Measurements from ENCODE around the gene TM7SF2. TPM values are rescaled to one million over a fixed set of nuclear protein-coding genes. Genes with fewer than 3 reads are reported as not detected.

The TM7SF2 gene
- total RNA-seq, 1 experiment from 2014 or later, result 45.2 TPM

DNA sequence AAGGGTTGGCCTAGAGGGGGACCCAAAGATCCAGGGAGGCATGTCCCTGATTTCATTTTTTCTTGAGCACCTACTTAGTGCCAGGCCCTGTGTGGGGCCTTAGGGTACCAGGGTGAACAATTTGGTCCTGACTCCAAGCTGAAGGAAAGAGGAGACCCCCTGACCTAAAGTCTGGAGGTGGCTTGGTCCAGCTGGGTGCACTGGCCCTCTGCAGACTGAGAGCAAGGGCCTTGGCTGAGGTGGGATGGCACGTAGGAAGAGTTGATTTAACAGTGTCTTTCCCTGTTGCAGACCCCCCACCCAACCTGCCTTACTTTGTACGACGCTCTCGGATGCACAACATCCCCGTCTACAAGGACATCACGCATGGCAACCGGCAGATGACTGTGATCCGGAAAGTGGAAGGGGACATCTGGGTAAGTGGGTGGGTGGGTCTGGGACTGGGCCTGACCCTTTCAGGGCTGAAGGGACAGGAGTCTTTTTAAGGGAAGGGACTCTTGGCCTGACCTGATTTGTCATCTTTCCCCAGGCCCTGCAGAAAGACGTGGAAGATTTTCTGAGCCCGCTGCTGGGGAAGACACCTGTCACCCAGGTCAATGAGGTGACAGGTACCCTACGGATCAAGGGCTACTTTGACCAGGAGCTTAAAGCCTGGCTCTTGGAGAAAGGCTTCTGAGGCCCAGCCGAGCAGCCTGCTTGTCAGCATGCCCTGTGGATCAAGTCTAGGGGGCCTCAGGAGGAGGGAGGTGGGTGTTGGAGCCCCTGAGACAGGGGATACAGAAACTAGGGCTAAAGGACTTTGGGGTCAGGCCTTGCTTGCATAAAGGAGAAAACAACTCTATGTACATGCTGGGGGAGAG, 13.8 kb downstream of the TM7SF2 start:
- DNase-seq, result no peak
- H3K36me3 ChIP-seq (replicated peaks; ENCODE audit: control insufficient read depth, insufficient read depth, low read length), result peaks cover 46% of the 10 kb centered on the region
- no peaks in the 10 kb centered on the region for H3K27me3 ChIP-seq (ENCODE audit: control insufficient read depth, insufficient read depth, low read length)
- no peak overlapping the region for H3K4me3 ChIP-seq (ENCODE audit: insufficient read depth, low read depth, low read length)

GRCh38 chr11:65126624-65127274, 15.1 kb downstream of the TM7SF2 start:
- peak; percentile 26 for DNase-seq
- H3K4me3 ChIP-seq (ENCODE audit: insufficient read depth, low read depth, low read length), result no peak overlapping the region
- H3K27me3 ChIP-seq (ENCODE audit: control insufficient read depth, insufficient read depth, low read length), result no peaks in the 10 kb centered on the region
- H3K36me3 ChIP-seq (replicated peaks; ENCODE audit: control insufficient read depth, insufficient read depth, low read length), result peaks cover 46% of the 10 kb centered on the region

DNA sequence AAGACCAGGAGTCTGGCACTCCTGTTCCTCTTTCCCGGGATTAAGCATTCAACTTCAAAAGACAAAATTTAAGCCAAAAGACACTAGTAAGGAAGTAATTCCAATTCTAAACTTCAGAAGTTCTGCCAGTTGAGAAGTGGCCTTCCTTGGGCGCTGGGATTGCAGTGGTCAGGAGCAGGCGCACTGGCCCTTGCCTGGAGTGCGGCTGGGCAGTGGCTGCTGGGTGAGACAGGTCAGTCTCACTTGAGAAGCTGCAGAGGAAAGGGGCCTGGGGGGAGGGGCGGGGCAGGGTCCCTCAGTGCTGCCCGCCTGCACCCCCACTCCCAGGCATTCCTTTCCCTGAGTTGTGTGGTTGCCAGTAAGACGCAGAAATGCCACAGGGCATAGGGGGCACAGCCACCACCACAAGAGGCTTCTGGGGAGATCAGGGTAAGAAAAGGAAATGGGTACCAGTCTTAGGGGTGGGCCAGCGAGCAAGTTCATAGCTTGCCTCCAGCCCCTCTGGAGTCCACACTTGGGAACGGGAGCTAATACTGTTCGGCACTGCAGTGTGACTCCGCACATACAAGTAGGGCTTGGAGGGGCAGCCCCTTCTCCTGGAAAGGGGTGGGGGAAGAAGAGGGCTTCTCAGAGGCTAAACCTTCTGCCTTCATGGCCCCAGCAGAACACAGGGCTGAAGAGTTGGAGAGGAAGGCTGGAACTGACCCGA, 16.0 kb downstream of the TM7SF2 start:
- DNase-seq, result peak; percentile 38
- Histone ChIP-seq H3K27me3 (ENCODE audit: control insufficient read depth, insufficient read depth, low read length) (no peaks in the 10 kb centered on the region), H3K36me3 (replicated peaks; ENCODE audit: control insufficient read depth, insufficient read depth, low read length) (peaks cover 52% of the 10 kb centered on the region), H3K4me3 (ENCODE audit: insufficient read depth, low read depth, low read length) (no peak overlapping the region)

- Histone ChIP-seq H3K4me3 (ENCODE audit: insufficient read depth, low read depth, low read length) (no peak overlapping the region), H3K36me3 (replicated peaks; ENCODE audit: control insufficient read depth, insufficient read depth, low read length) (peaks cover 56% of the 10 kb centered on the region), H3K27me3 (ENCODE audit: control insufficient read depth, insufficient read depth, low read length) (no peaks in the 10 kb centered on the region)
- DNase-seq, result peak; percentile 28
These were observed 16.8 kb downstream of the TM7SF2 start for GRCh38 chr11:65128182-65129145.

GRCh38 chr11:65129649-65130441, 18.2 kb downstream of the TM7SF2 start:
- H3K4me3 ChIP-seq (ENCODE audit: insufficient read depth, low read depth, low read length), result no peak overlapping the region
- peaks cover 50% of the 10 kb centered on the region for H3K36me3 ChIP-seq (replicated peaks; ENCODE audit: control insufficient read depth, insufficient read depth, low read length)
- DNase-seq, result peak; percentile 72
- no peaks in the 10 kb centered on the region for H3K27me3 ChIP-seq (ENCODE audit: control insufficient read depth, insufficient read depth, low read length)

- DNase-seq, result no peak
- Histone ChIP-seq H3K27me3 (ENCODE audit: control insufficient read depth, insufficient read depth, low read length) (no peaks in the 10 kb centered on the region), H3K4me3 (ENCODE audit: insufficient read depth, low read depth, low read length) (no peak overlapping the region), H3K36me3 (replicated peaks; ENCODE audit: control insufficient read depth, insufficient read depth, low read length) (peaks cover 42% of the 10 kb centered on the region)
These were observed 19.2 kb downstream of the TM7SF2 start for GRCh38 chr11:65130631-65131416.

- Histone ChIP-seq H3K27me3 (ENCODE audit: control insufficient read depth, insufficient read depth, low read length) (no peaks in the 10 kb centered on the region), H3K4me3 (ENCODE audit: insufficient read depth, low read depth, low read length) (no peak overlapping the region), H3K36me3 (replicated peaks; ENCODE audit: control insufficient read depth, insufficient read depth, low read length) (peaks cover 39% of the 10 kb centered on the region)
- no peak for DNase-seq
These were observed 19.7 kb downstream of the TM7SF2 start for GRCh38 chr11:65131417-65131776.

GRCh38 chr11:65131895-65132237, 20.2 kb downstream of the TM7SF2 start:
- Histone ChIP-seq H3K36me3 (replicated peaks; ENCODE audit: control insufficient read depth, insufficient read depth, low read length) (peaks cover 34% of the 10 kb centered on the region), H3K4me3 (ENCODE audit: insufficient read depth, low read depth, low read length) (no peak overlapping the region), H3K27me3 (ENCODE audit: control insufficient read depth, insufficient read depth, low read length) (no peaks in the 10 kb centered on the region)
- no peak for DNase-seq

DNA sequence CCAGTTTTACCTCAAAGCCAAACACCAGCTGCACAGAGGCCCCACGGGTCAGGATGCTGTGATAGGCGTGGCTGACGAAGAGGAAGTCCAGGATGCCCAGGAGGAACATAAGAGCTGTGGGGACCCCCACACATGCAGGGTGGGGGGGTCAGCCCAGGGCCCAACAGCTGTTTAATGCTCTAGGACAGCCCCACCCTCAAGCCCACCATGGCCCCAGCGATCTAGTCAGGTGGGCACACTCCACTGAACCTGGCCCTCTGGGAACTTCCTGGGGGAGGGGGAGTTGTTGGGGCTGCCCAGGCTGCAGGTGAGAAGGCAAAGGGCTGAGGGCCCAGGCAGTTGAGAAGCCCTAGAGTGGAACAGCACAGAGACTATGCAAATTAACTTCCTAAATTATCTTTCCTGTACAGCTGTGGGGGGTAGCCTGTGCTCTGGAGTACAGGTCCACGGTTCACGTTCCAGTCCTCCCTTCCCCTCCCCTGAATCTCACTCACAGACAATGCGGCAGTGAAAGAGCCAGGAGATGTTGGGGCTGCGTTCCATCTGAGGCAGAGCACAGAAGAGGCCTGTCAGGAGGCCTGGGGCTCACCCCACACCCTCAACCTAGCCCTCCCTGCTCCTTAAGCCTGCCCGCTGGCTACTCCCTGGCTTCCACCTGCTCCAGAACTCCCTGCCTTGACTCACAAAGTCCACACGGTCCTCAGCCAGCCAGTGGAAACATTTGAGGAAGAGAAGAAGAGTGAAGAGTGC, 20.7 kb downstream of the TM7SF2 start:
- no peak overlapping the region for H3K4me3 ChIP-seq (ENCODE audit: insufficient read depth, low read depth, low read length)
- no peaks in the 10 kb centered on the region for H3K27me3 ChIP-seq (ENCODE audit: control insufficient read depth, insufficient read depth, low read length)
- H3K36me3 ChIP-seq (replicated peaks; ENCODE audit: control insufficient read depth, insufficient read depth, low read length), result peaks cover 34% of the 10 kb centered on the region
- DNase-seq, result no peak

- no peaks in the 10 kb centered on the region for H3K27me3 ChIP-seq (ENCODE audit: control insufficient read depth, insufficient read depth, low read length)
- H3K36me3 ChIP-seq (replicated peaks; ENCODE audit: control insufficient read depth, insufficient read depth, low read length), result peaks cover 29% of the 10 kb centered on the region
- DNase-seq, result peak; percentile 91
- peak overlapping the region; percentile 96 for H3K4me3 ChIP-seq (ENCODE audit: insufficient read depth, low read depth, low read length)
These were observed 21.5 kb downstream of the TM7SF2 start for GRCh38 chr11:65132988-65133700.

- no peak for DNase-seq
- H3K36me3 ChIP-seq (replicated peaks; ENCODE audit: control insufficient read depth, insufficient read depth, low read length), result peaks cover 27% of the 10 kb centered on the region
- H3K27me3 ChIP-seq (ENCODE audit: control insufficient read depth, insufficient read depth, low read length), result no peaks in the 10 kb centered on the region
- H3K4me3 ChIP-seq (ENCODE audit: insufficient read depth, low read depth, low read length), result peak overlapping the region; percentile 96
These were observed 22.1 kb downstream of the TM7SF2 start for GRCh38 chr11:65133724-65134123.

All from H7 (cell line).